ENCODE results near the gene TRPM8.

Gene TRPM8

GRCh38 chr2:233976087-233976486 lies 58.9 kb downstream of the TRPM8 start:
- DNase-seq (ENCODE audit: low read depth), result no peak

DNA sequence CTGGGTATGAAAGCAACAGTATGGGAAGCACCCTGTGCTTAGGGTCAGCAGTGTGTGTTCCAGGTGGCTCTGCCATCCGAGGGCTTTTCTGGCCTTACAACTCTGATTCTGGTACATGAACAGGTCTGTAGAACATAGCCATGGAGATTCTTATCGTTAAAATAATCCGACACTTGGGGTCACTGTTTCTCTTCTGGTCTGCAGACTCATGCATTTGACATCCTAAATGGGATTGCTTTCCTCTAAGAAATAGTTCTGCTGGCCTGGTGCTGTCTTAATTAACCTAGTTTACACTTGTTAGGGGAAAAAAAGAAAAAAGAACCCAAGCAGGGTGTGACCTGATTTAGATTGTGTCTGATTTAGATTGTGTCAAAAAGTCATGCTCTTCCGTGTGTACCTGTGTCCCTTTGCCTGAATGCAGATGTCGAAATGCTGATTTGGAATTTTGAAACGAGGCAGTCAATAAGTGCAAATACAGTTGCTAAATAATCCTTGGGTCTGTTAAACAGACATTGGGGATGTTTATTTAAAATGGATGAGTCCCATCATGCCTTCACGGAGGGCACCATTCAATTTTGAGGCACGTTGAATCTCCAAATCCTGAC lies 59.6 kb downstream of the TRPM8 start:
- no peak for DNase-seq (ENCODE audit: low read depth)

GRCh38 chr2:233977296-233977837 lies 60.2 kb downstream of the TRPM8 start:
- no peak for DNase-seq (ENCODE audit: low read depth)

GRCh38 chr2:233979748-233980147 lies 62.6 kb downstream of the TRPM8 start:
- no peak for DNase-seq (ENCODE audit: low read depth)

GRCh38 chr2:233980955-233981561 lies 63.9 kb downstream of the TRPM8 start:
- DNase-seq (ENCODE audit: low read depth), result no peak

GRCh38 chr2:233981574-233982420 lies 64.6 kb downstream of the TRPM8 start:
- no peak for DNase-seq (ENCODE audit: low read depth)

- no peak for DNase-seq (ENCODE audit: low read depth)
Measured at GRCh38 chr2:233982421-233983121, 65.4 kb downstream of the TRPM8 start.

DNA sequence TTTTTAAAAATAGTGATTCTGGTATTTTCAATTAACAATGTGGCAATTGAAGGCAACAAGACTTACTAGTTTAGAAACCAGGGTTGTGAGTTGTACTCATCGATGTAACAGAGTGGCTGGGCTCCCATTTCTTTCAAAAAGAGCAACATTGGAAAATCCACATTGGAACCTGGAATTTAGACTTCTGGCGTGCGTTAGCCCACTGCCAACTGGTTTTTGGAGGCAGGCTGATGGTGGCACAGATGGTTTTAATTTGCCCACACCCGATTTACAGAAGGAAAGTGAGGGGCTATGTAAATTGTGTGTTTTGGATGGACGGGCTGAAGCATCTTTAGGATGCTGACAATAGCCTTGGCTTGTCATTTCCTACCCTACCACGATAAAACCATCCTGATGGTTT lies 66.3 kb downstream of the TRPM8 start:
- no peak for DNase-seq (ENCODE audit: low read depth)

- no peak for DNase-seq (ENCODE audit: low read depth)
Measured at GRCh38 chr2:233988581-233988980, 71.4 kb downstream of the TRPM8 start.

- no peak for DNase-seq (ENCODE audit: low read depth)
Measured at GRCh38 chr2:233989221-233989858, 72.2 kb downstream of the TRPM8 start.

DNA sequence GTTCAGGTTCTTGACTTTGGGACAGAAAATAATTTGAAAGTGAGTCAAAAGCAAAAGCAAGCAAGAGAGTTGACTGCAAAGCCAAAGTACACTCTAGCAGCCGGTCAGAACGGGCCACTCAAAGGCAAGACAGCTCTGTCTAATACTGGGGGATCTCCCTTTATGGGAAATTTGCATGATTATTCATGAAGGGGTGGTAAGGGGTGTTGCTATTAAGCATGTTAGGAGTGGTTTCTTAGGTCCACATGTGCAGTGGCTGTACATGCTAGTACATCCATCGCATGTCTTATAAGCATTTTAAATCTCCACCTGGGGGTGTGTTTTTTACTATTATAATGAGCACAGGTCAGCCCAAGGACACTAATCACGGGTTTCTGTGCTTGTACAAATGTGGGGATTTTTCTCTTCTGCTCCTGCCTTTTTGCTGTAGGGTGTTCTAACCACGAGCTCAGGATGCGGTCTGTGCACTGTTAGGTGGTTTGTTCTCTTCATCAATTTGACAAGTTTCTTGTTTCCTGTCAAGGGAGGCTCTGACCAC lies 73.2 kb downstream of the TRPM8 start:
- DNase-seq (ENCODE audit: low read depth), result peak; percentile 44

- DNase-seq (ENCODE audit: low read depth), result no peak
Measured at GRCh38 chr2:233991196-233991595, 74.0 kb downstream of the TRPM8 start.

DNA sequence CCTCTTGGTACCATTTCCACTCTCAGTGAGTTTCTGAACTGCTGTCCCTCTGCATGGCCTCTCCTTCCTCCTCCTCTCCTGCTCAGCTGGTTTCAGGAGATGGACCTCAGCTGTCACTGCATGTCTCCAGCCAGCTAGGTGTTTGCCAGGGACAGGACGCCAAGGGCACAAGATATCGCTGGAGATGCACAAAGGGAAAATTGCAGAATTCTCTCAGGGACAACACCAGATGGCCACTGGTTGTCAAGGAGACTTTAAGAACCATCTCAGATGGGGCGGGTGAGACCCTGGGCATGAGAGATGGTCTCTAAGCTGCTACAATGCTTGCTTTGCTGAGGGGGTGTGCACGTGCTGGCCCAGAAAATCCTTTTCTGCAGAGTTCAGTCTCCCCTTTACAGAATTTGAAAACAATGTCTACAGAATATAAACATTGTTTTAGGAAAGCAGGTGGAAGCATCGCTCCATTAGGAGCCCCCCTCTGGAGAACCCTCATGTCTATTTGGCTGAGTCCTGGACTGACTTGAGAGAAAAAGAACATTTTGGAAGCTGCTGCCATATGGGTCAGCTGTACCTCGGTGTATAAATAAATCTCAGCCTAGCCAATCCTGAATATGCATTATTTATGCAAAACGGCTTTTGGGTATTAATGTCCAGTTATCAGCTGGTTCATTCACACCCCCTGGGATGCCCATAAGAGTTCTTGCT lies 75.5 kb downstream of the TRPM8 start:
- DNase-seq (ENCODE audit: low read depth), result no peak

DNA sequence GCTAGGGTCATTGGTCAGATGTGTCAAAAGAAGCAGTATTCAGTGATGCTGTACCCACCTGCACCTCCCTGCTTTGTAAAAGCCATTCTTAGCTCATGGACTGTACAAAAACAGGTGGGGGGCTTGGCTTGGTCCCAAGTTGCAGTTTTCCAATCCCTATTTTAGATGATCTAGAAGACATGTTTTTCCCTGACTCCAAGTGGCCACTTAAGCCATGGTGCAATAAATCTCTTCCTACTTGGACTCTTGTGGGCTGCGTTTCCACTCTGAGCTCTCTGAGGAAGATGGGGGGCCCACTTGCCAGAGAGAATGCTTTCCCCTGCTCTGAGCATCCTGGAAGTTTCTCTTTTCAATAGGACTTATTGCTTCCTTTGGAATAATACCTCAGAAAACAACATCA lies 76.3 kb downstream of the TRPM8 start:
- DNase-seq (ENCODE audit: low read depth), result no peak

DNA sequence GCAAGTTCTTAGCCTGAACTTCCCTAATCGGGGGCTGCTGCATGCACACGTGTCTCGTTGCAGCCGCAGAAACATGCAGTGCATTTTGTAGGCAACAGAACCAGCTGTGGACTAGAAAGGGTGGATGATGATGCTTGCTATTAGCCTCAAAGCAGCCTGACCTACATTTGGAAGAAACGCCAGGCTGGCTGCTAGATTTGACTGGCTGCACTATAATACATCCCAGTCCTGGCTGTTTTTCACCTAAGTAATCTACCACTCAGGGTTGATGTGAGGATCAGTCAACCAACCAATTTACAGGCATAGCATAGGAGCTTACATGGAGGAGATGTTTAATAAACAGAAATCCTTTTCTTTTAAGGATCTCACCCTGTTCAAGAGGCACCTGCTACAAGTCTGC lies 77.0 kb downstream of the TRPM8 start:
- no peak for DNase-seq (ENCODE audit: low read depth)

DNA sequence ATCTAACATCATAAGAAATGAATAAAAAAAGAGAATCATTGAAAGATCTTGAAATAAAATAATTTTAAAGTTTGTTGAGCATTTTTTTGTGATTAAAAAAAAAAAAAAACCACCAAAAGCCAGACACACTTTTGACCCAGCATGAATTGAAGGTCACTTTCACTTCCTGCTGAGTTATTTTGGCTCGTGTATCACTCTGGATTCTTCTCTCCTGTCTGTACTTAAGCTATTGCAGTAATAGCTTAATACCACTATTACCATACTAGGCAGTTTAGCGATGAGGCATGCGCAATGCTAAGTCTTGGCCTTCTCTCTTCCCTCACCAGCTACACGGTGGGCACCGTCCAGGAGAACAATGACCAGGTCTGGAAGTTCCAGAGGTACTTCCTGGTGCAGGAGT lies 78.8 kb downstream of the TRPM8 start:
- no peak for DNase-seq (ENCODE audit: low read depth)

DNA sequence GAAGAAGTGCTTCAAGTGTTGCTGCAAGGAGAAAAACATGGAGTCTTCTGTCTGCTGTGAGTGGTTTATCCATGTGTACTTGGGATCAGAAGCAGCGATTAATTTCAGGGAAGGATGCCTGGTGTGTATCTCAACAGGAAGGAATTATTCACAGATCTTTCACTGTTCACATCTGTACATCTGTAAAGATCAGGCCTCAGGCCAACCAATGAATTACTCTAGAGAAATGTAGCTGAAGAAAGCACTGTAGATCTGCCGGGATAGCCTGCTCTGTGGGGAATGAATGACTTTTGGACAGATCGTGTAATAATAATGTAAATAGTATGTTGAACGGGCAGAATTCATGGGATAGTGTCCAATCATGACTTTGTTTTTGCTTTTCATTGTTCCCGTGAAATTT lies 79.3 kb downstream of the TRPM8 start:
- no peak for DNase-seq (ENCODE audit: low read depth)

- no peak for DNase-seq (ENCODE audit: low read depth)
Measured at GRCh38 chr2:233997707-233998106, 80.5 kb downstream of the TRPM8 start.

DNA sequence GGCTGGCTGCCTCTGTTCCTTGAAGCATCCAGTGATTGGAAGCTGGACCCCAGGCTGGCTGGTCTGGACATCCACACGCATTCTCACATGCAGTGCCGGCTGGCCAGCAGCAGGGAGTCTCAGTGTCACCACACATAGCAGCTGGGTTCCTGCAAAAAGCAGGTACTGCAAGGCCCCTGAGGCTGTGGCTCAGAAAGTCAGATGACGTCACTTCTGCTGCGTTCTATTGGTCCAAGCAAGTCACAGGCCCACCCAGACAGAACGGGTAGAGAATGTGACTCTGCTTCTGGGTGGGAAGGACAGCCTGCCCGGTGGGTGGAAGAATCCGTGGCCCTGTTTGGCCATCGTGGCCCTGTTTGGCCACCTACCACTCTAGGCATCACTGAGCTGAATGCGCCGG lies 82.0 kb downstream of the TRPM8 start:
- DNase-seq (ENCODE audit: low read depth), result no peak

GRCh38 chr2:234001380-234002160 lies 84.4 kb downstream of the TRPM8 start:
- DNase-seq (ENCODE audit: low read depth), result no peak
